Activated CD8-positive, alpha-beta memory T cell treated with anti-CD3 and anti-CD28 coated beads, Interleukin-2, amount 50 U/mL, for 1 hour (primary cell): ENCODE data around the gene ATP9B.
"Not testable (repeated sequence)": the region's sequence is repeated elsewhere in the genome, so short reads cannot be mapped to it uniquely, and the experiment has no call there.

ENCODE experiments used
- DNase-seq: peaks from one replicate; pipeline ENCODE4 v3.0.0-alpha.2; 2020; ENCODE audit errors: extremely low read depth

Gene ATP9B

GRCh38 chr18:79070486-79070885 is 1.3 kb downstream of the ATP9B start:
- no peak for DNase-seq

- no peak for DNase-seq
Observed at GRCh38 chr18:79071037-79071436, 1.8 kb downstream of the ATP9B start.

- no peak for DNase-seq
Observed at GRCh38 chr18:79071503-79072210, 2.5 kb downstream of the ATP9B start.

- DNase-seq, result not testable (repeated sequence)
Observed at GRCh38 chr18:79072655-79073054, 3.5 kb downstream of the ATP9B start.

- DNase-seq, result no peak
Observed at GRCh38 chr18:79077181-79077580, 8.0 kb downstream of the ATP9B start.

- DNase-seq, result not testable (repeated sequence)
Observed at GRCh38 chr18:79078791-79079190, 9.6 kb downstream of the ATP9B start.

- DNase-seq, result no peak
Observed at GRCh38 chr18:79092874-79093273, 23.7 kb downstream of the ATP9B start.

GRCh38 chr18:79093986-79094385 is 24.8 kb downstream of the ATP9B start:
- no peak for DNase-seq

GRCh38 chr18:79095216-79095615 is 26.0 kb downstream of the ATP9B start:
- no peak for DNase-seq

- no peak for DNase-seq
Observed at GRCh38 chr18:79100944-79101343, 31.8 kb downstream of the ATP9B start.

- no peak for DNase-seq
Observed at GRCh38 chr18:79102886-79103285, 33.7 kb downstream of the ATP9B start.

GRCh38 chr18:79104137-79104536 is 34.9 kb downstream of the ATP9B start:
- no peak for DNase-seq

GRCh38 chr18:79105455-79105854 is 36.3 kb downstream of the ATP9B start:
- DNase-seq, result no peak

- DNase-seq, result no peak
Observed at GRCh38 chr18:79106084-79106483, 36.9 kb downstream of the ATP9B start.

GRCh38 chr18:79107886-79108285 is 38.7 kb downstream of the ATP9B start:
- no peak for DNase-seq

- DNase-seq, result no peak
Observed at GRCh38 chr18:79108549-79109215, 39.5 kb downstream of the ATP9B start.

- DNase-seq, result no peak
Observed at GRCh38 chr18:79111483-79111882, 42.3 kb downstream of the ATP9B start.

GRCh38 chr18:79117385-79117784 is 48.2 kb downstream of the ATP9B start:
- DNase-seq, result no peak

GRCh38 chr18:79117788-79118187 is 48.6 kb downstream of the ATP9B start:
- no peak for DNase-seq

GRCh38 chr18:79118797-79119196 is 49.6 kb downstream of the ATP9B start:
- DNase-seq, result no peak

GRCh38 chr18:79121746-79122474 is 52.7 kb downstream of the ATP9B start:
- DNase-seq, result no peak

GRCh38 chr18:79123948-79124347 is 54.8 kb downstream of the ATP9B start:
- DNase-seq, result no peak

- DNase-seq, result no peak
Observed at GRCh38 chr18:79129120-79129519, 59.9 kb downstream of the ATP9B start.
